Upper lobe of left lung (tissue), 6 donors: ENCODE data around the gene TREML2. TPM values are rescaled to one million over a fixed set of nuclear protein-coding genes. Genes with fewer than 3 reads are reported as not detected.

Experiments used
- ATAC-seq, 2 donors: fragments of 200-7000 bp; cut with Tn5 transposase; one replicate each; pipeline ENCODE4 v1.9.1; 2022; ENCODE audit warnings: mild to moderate bottlenecking in 2 of 2, moderate library complexity in 2 of 2; ENCODE audit not compliant: low FRiP score in 2 of 2
- DNase-seq, 2 donors: peaks; one replicate each; pipeline ENCODE4 v3.0.0-alpha.2; 2019 to 2020
- H3K27ac ChIP-seq, 4 donors: fragments of 200-600 bp; sonication (generic); one replicate each; pipeline ENCODE4 v1.5.1; 2016 to 2019
- H3K27me3 ChIP-seq, 4 donors: fragments of 200-600 bp; sonication (generic); one replicate each; pipeline ENCODE4 v1.5.1; 2017 to 2019
- H3K36me3 ChIP-seq, 4 donors: fragments of 200-600 bp; sonication (generic); one replicate each; pipeline ENCODE4 v1.5.1; 2016 to 2019
- H3K4me1 ChIP-seq, 4 donors: fragments of 200-600 bp; sonication (generic); one replicate each; pipeline ENCODE4 v1.5.1; 2018 to 2019
- H3K4me3 ChIP-seq, 4 donors: fragments of 200-600 bp; sonication (generic); one replicate each; pipeline ENCODE4 v1.5.1; 2017 to 2019; ENCODE audit warnings: mild to moderate bottlenecking in 2 of 4, moderate library complexity in 1 of 4
- H3K9me3 ChIP-seq, 4 donors: fragments of 200-600 bp; sonication (generic); one replicate each; pipeline ENCODE4 v1.5.1; 2018 to 2019
- CTCF ChIP-seq, 6 experiments: fragments of 450-650 bp in 4 of 6; fragments of 200-600 bp in 2 of 6; sonication (generic) in 2 of 6; IDR thresholded peaks; one replicate each; pipeline ENCODE4 v1.5.1; 2016 to 2019; ENCODE audit warnings: antibody characterized with exemption in 6 of 6
- EP300 ChIP-seq, 4 donors: sonication (generic); formaldehyde crosslinking; IDR thresholded peaks; one replicate each; pipeline ENCODE4 v1.5.1; 2017; ENCODE audit warnings: antibody characterized with exemption in 4 of 4, control low read depth in 2 of 4
- POLR2A ChIP-seq, 4 donors: fragments of 450-650 bp; IDR thresholded peaks; one replicate each; pipeline ENCODE4 v1.5.1; 2016 to 2017; ENCODE audit warnings: antibody characterized with exemption in 4 of 4, mild to moderate bottlenecking in 2 of 4
- POLR2AphosphoS5 ChIP-seq, 2 donors: sonication (generic); formaldehyde crosslinking; IDR thresholded peaks; one replicate each; pipeline ENCODE4 v1.5.1; 2017; ENCODE audit warnings: antibody characterized with exemption in 2 of 2
- WGBS, 2 donors: methylation state at CpG; one replicate each; pipeline ENCODE4 v1.1.5; 2017 to 2018; 5-methylcytosine and 5-hydroxymethylcytosine counted together
- total RNA-seq, 6 donors: library from RNA; depleted of rRNA in 4 of 6; stranded (reverse); fragments of >200 nt in 4 of 6; gene quantifications; one replicate each; pipeline versions ENCODE4 v1.1.0 to v1.2.1, GENCODE V29; 2016 to 2021
- donor health status: DM: no; HTN: no; CAD: no; lungs with moderate emphysema.
- donor health status: DM: no; HTN: yes; CAD: no; lungs with severe emphysema.

Gene TREML2
- total RNA-seq, 6 donors from 2014 or later: 0.67 to 2.3 (median 1.5) TPM; not detected in 1

DNA sequence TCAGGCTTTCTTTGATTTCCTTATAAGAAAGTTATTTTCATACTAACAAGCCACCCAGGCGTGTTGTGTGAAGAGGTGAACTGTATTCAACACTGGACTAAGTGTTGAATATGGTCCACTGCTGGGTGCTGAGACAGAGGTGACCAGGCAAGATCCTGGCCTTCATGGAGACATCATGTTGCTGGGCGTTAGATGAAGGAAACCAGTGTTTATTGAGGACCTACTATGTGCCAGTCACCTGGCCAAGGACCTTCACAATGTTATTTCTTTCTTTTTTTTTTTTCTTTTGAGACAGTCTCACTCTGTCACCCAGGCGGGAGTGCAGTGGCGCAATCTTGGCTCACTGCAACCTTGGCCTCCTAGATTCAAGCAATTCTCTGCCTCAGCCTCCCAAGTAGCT, 44.9 kb downstream of the TREML2 start:
- ATAC-seq (no peak), DNase-seq (no peak)
- peaks cover 0 to 6% (median 2%) of the 10 kb centered on the region in 4 donors for H3K4me1 ChIP-seq
- no peaks in the 10 kb centered on the region for H3K27me3 ChIP-seq
- H3K27ac ChIP-seq: no peak overlapping the region
- WGBS, 2 donors: 85 to 89% methylated on average over 4 of the region's 4 CpGs
- H3K4me3 ChIP-seq: no peak overlapping the region
- no peaks in the 10 kb centered on the region for H3K9me3 ChIP-seq
- no peak for TF ChIP-seq EP300 (IDR thresholded peaks at IDR 0.05)
- no peak for TF ChIP-seq POLR2A (IDR thresholded peaks at IDR 0.05)
- TF ChIP-seq POLR2AphosphoS5 (IDR thresholded peaks at IDR 0.05): no peak
- no peak for TF ChIP-seq CTCF (IDR thresholded peaks at IDR 0.05)
- no peaks in the 10 kb centered on the region for H3K36me3 ChIP-seq

DNA sequence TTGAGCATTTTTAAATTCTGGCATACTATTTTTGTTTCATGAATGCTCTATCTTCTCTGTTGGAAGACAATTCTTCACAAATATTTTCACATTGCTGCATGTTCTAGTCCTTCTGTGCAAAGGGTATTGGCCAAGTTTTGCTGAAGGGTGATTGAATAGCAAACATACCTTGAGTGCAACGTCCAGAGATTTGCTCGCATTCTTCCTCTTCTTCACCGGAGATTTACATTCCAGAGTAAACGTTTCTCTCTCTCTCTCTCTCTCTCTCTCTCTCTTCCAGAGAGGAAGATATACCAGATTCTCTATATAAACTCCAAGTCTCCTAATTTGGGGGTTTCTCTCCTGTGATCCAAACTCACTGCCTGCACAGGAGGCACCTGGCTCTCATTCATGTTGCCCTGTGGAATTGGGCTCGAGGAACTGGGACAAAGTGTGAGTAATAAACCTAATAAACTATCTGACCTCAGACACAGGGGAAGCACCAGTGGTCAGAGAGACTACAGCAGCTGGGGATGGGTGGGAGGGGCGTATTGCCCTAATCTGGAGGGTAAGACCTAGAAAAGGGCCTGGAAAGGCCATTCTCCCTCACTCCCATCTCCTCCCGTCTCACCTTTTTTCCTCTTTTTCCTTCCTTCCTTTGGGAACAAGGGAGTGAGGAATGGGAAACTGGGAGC, 45.7 kb downstream of the TREML2 start:
- 36 to 49% methylated on average over 7 of the region's 7 CpGs for WGBS, 2 donors
- H3K27ac ChIP-seq: no peak overlapping the region
- no peaks in the 10 kb centered on the region for H3K27me3 ChIP-seq
- no peaks in the 10 kb centered on the region for H3K36me3 ChIP-seq
- TF ChIP-seq POLR2A (IDR thresholded peaks at IDR 0.05): no peak
- TF ChIP-seq POLR2AphosphoS5 (IDR thresholded peaks at IDR 0.05): no peak
- no peak for TF ChIP-seq CTCF (IDR thresholded peaks at IDR 0.05)
- no peak for TF ChIP-seq EP300 (IDR thresholded peaks at IDR 0.05)
- no peaks in the 10 kb centered on the region for H3K9me3 ChIP-seq
- H3K4me1 ChIP-seq: peaks cover 0 to 6% (median 2%) of the 10 kb centered on the region in 4 donors
- H3K4me3 ChIP-seq: no peak overlapping the region
- no peak for ATAC-seq
- DNase-seq: no peak

- H3K4me1 ChIP-seq: peaks cover 0 to 1% (median 0%) of the 10 kb centered on the region in 4 donors
- no peak within 1 kb of the TSS for H3K4me3 ChIP-seq
- WGBS, 2 donors: 56 to 57% methylated on average over 4 to 5 of the region's 5 CpGs
- DNase-seq: no peak
- peaks cover 0 to under 1% (median 0%) of the 10 kb centered on the region in 4 donors for H3K36me3 ChIP-seq
- no peak within 1 kb of the TSS for H3K27ac ChIP-seq
- no peaks in the 10 kb centered on the region for H3K27me3 ChIP-seq
- TF ChIP-seq POLR2AphosphoS5 (IDR thresholded peaks at IDR 0.05) (no peak), CTCF (IDR thresholded peaks at IDR 0.05) (no peak), POLR2A (IDR thresholded peaks at IDR 0.05) (no peak)
- H3K9me3 ChIP-seq: no peaks in the 10 kb centered on the region
- no peak for ATAC-seq
Measured at GRCh38 chr6:41153992-41154625, 46.8 kb downstream of the TREML2 start, which contains the start of gene TREML1. Gene TREML1, minus strand, starts transcription at chr6:41154347. Its CDS starts 59 bp downstream, at chr6:41154288.

GRCh38 chr6:41153451-41153850, 47.5 kb downstream of the TREML2 start:
- Histone ChIP-seq H3K36me3 (peaks cover 0 to 3% (median 0%) of the 10 kb centered on the region in 4 donors), H3K27ac (no peak overlapping the region), H3K9me3 (no peaks in the 10 kb centered on the region), H3K4me1 (no peaks in the 10 kb centered on the region), H3K27me3 (no peaks in the 10 kb centered on the region), H3K4me3 (no peak overlapping the region)
- ATAC-seq (no peak), DNase-seq (no peak)
- TF ChIP-seq CTCF (IDR thresholded peaks at IDR 0.05) (no peak), EP300 (IDR thresholded peaks at IDR 0.05) (no peak), POLR2AphosphoS5 (IDR thresholded peaks at IDR 0.05) (no peak), POLR2A (IDR thresholded peaks at IDR 0.05) (no peak)
- WGBS, 2 donors: 74 to 79% methylated on average over 3 to 4 of the region's 4 CpGs
